ENCODE results near the gene GPR171. TPM values are rescaled to one million over a fixed set of nuclear protein-coding genes. Genes with fewer than 3 reads are reported as not detected.

GPR171 gene
- total RNA-seq, 2 donors from 2014 or later = 7.0 TPM; not detected in 1

DNA sequence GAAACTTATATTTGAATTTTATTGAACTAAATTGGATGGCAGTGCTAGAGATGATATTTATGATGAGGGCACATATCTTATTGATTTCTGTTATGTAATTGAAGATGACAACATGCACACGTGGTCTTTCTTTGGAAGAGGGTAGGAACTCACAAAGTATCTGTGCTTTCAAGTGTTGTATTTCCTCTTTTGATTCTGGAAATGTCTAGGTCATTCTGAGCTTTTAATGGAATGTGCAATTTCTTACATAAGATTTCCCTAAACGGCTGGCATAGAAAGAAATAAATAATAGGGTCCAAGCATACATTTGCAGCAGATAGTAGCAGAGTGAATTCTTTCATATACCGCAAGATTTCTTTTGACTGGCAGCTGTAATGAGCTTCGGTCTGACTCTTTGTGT, 10.1 kb upstream of the GPR171 start:
- DNase-seq (ENCODE audit: low spot score) = no peak
- TF ChIP-seq, protein P1, sequence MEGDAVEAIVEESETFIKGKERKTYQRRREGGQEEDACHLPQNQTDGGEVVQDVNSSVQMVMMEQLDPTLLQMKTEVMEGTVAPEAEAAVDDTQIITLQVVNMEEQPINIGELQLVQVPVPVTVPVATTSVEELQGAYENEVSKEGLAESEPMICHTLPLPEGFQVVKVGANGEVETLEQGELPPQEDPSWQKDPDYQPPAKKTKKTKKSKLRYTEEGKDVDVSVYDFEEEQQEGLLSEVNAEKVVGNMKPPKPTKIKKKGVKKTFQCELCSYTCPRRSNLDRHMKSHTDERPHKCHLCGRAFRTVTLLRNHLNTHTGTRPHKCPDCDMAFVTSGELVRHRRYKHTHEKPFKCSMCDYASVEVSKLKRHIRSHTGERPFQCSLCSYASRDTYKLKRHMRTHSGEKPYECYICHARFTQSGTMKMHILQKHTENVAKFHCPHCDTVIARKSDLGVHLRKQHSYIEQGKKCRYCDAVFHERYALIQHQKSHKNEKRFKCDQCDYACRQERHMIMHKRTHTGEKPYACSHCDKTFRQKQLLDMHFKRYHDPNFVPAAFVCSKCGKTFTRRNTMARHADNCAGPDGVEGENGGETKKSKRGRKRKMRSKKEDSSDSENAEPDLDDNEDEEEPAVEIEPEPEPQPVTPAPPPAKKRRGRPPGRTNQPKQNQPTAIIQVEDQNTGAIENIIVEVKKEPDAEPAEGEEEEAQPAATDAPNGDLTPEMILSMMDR (IDR thresholded peaks at IDR 0.05) = no peak
- ATAC-seq (ENCODE audit: insufficient number of reproducible peaks, low FRiP score, low read depth) = no peak
- no peak overlapping the region for H3K4me3 ChIP-seq
- no peaks in the 10 kb centered on the region for H3K9me3 ChIP-seq
- H3K4me1 ChIP-seq (ENCODE audit: control insufficient read depth in 1 of 2, low read depth in 2 of 2) = peaks cover 11 to 14% of the 10 kb centered on the region in 2 donors
- H3K27ac ChIP-seq = no peak overlapping the region
- no peaks in the 10 kb centered on the region for H3K36me3 ChIP-seq
- H3K27me3 ChIP-seq (replicated peaks; ENCODE audit: insufficient read depth) = no peaks in the 10 kb centered on the region

DNA sequence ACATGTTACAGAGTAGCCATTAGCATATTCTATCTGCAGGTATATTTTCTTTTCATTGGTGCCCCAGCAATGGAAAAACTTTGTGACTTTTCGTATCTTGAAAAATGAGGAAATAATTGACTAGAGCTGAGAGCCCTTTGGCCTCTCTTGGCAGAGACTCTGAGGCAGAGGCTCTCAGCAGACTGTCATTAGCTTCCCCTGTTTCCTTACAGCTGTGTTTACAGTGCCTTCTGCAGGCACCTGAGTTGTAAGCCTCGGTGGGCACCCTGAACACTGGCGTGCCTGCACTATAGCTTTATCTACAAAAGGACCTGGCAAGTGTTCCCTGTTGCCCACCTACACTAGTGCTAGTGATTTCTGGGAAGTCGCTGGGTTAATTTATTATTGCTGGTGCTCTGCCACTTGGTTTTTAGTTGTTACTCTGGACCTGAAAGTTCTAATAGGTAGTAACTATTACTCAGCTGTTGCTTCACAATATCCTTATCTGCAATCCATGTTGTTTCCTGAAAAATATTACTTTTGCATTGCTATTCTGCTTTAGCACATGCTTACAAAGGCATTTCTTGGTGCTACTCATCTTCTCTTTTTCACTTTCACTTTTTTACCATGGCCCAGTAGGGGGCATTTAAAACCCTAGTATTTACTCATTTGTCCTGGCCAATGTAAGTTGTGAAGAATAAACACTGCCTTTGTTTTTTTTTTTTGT, 7.8 kb upstream of the GPR171 start:
- Histone ChIP-seq H3K27ac (no peak overlapping the region), H3K9me3 (no peaks in the 10 kb centered on the region), H3K4me1 (ENCODE audit: control insufficient read depth in 1 of 2, low read depth in 2 of 2) (no peaks in the 10 kb centered on the region), H3K36me3 (no peaks in the 10 kb centered on the region), H3K27me3 (replicated peaks; ENCODE audit: insufficient read depth) (no peaks in the 10 kb centered on the region), H3K4me3 (no peak overlapping the region)
- DNase-seq (ENCODE audit: low spot score) (no peak), ATAC-seq (ENCODE audit: insufficient number of reproducible peaks, low FRiP score, low read depth) (no peak)
- TF ChIP-seq, protein P1 (IDR thresholded peaks at IDR 0.05) = no peak

DNA sequence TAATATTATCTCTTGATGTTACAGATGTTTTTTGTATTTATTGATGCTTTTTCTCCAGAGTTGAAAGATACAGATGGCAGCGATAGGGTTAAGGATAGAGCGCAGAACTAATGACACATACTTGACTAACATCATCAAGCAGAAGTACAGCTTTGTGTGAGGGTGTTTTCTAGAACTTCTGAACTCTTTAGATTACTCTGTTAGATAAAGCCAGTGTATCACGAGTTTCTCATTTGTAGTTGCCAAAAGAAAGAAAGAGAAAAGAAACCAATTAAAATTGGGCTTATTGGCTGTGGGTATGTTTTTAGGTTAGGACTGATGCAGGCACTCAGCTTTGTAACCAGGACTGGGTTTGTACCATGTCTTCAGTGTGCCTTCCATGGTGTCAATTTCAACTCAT, 6.6 kb upstream of the GPR171 start:
- ATAC-seq (ENCODE audit: insufficient number of reproducible peaks, low FRiP score, low read depth) = no peak
- no peaks in the 10 kb centered on the region for H3K4me1 ChIP-seq (ENCODE audit: control insufficient read depth in 1 of 2, low read depth in 2 of 2)
- H3K9me3 ChIP-seq = no peaks in the 10 kb centered on the region
- H3K4me3 ChIP-seq = no peak overlapping the region
- H3K27ac ChIP-seq = no peak overlapping the region
- H3K27me3 ChIP-seq (replicated peaks; ENCODE audit: insufficient read depth) = no peaks in the 10 kb centered on the region
- H3K36me3 ChIP-seq = no peaks in the 10 kb centered on the region
- TF ChIP-seq, protein P1 (IDR thresholded peaks at IDR 0.05) = no peak
- no peak for DNase-seq (ENCODE audit: low spot score)

DNA sequence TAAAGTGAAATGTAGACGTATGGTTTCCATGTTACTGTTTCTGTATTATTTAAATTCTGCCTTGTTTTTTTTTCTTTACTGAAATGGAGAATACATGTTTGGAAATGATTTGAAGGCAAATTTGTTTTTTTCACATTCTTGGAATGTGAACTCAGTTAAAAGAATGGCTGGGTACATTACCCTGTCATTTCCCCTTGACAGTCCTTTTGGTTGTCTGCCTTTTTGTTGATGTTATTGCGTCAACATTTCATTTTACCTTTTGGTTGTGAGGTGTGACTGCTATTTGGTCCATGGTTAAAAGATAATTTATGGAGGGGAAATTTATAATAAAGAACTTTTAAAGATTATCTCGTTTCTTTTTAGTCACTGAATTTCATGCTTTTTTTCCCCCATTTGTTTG, 3.2 kb upstream of the GPR171 start:
- H3K9me3 ChIP-seq = no peaks in the 10 kb centered on the region
- TF ChIP-seq, protein P1 (IDR thresholded peaks at IDR 0.05) = no peak
- H3K27ac ChIP-seq = no peak overlapping the region
- no peak overlapping the region for H3K4me3 ChIP-seq
- no peaks in the 10 kb centered on the region for H3K36me3 ChIP-seq
- DNase-seq (ENCODE audit: low spot score) = no peak
- H3K4me1 ChIP-seq (ENCODE audit: control insufficient read depth in 1 of 2, low read depth in 2 of 2) = no peaks in the 10 kb centered on the region
- H3K27me3 ChIP-seq (replicated peaks; ENCODE audit: insufficient read depth) = no peaks in the 10 kb centered on the region
- ATAC-seq (ENCODE audit: insufficient number of reproducible peaks, low FRiP score, low read depth) = no peak

DNA sequence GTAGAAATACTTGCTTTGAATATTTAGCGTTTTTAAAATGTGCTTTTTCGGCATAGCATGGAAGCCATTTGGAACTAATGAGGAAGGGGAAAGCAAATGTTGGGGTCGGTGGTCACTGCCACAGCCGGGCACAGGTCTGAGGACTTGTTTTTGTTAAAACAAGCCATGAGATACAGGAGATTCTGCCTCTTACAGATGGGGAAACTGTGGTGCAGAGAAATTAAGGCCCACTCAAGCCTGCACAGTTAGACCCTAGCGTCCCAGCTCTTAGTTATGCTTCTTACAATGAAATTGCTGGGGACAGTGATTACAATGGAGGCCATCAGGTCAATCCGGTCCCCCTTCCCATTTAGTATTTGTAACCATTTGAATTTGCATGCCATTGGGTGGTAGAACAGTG, 2.5 kb upstream of the GPR171 start:
- Histone ChIP-seq H3K9me3 (no peaks in the 10 kb centered on the region), H3K4me3 (no peak overlapping the region), H3K27ac (no peak overlapping the region), H3K4me1 (ENCODE audit: control insufficient read depth in 1 of 2, low read depth in 2 of 2) (no peaks in the 10 kb centered on the region), H3K36me3 (no peaks in the 10 kb centered on the region), H3K27me3 (replicated peaks; ENCODE audit: insufficient read depth) (no peaks in the 10 kb centered on the region)
- TF ChIP-seq, protein P1 (IDR thresholded peaks at IDR 0.05) = no peak
- DNase-seq (ENCODE audit: low spot score) (no peak), ATAC-seq (ENCODE audit: insufficient number of reproducible peaks, low FRiP score, low read depth) (no peak)

Measured in thoracic aorta (tissue), 2 donors.